ENCODE data around the gene TUBA1A.
"Not testable (repeated sequence)": the region's sequence is repeated elsewhere in the genome, so short reads cannot be mapped to it uniquely, and the experiment has no call there.

The TUBA1A gene

GRCh38 chr12:49188916-49189367 is at the start of gene TUBA1A:
TUBA1A (minus strand) TSS chr12:49189080; CDS start chr12:49188979, 101 bp downstream.
- DNase-seq (ENCODE audit: low read depth), result peak; percentile 84

- DNase-seq (ENCODE audit: low read depth), result no peak
Observed at GRCh38 chr12:49236423-49236822, 47.5 kb upstream of the TUBA1A start.

GRCh38 chr12:49233842-49234526 is 45.1 kb upstream of the TUBA1A start:
- DNase-seq (ENCODE audit: low read depth), result no peak

GRCh38 chr12:49232940-49233841 is 44.3 kb upstream of the TUBA1A start:
- DNase-seq (ENCODE audit: low read depth), result no peak

GRCh38 chr12:49231878-49232655 is 43.2 kb upstream of the TUBA1A start:
- DNase-seq (ENCODE audit: low read depth), result no peak

GRCh38 chr12:49230805-49231194 is 41.9 kb upstream of the TUBA1A start:
- no peak for DNase-seq (ENCODE audit: low read depth)

GRCh38 chr12:49230176-49230804 is 41.4 kb upstream of the TUBA1A start:
- no peak for DNase-seq (ENCODE audit: low read depth)

GRCh38 chr12:49228653-49229052 is 39.8 kb upstream of the TUBA1A start:
- no peak for DNase-seq (ENCODE audit: low read depth)

GRCh38 chr12:49227713-49228112 is 38.8 kb upstream of the TUBA1A start:
- DNase-seq (ENCODE audit: low read depth), result no peak

- no peak for DNase-seq (ENCODE audit: low read depth)
Observed at GRCh38 chr12:49225576-49226166, 36.8 kb upstream of the TUBA1A start.

- no peak for DNase-seq (ENCODE audit: low read depth)
Observed at GRCh38 chr12:49223590-49224369, 34.9 kb upstream of the TUBA1A start.

GRCh38 chr12:49223122-49223521 is 34.2 kb upstream of the TUBA1A start:
- no peak for DNase-seq (ENCODE audit: low read depth)

GRCh38 chr12:49220972-49221371 is 32.1 kb upstream of the TUBA1A start:
- DNase-seq (ENCODE audit: low read depth), result no peak

GRCh38 chr12:49219417-49220026 is 30.6 kb upstream of the TUBA1A start:
- DNase-seq (ENCODE audit: low read depth), result no peak

GRCh38 chr12:49212572-49212971 is 23.7 kb upstream of the TUBA1A start:
- DNase-seq (ENCODE audit: low read depth), result no peak

GRCh38 chr12:49210703-49211102 is 21.8 kb upstream of the TUBA1A start:
- not testable (repeated sequence) for DNase-seq (ENCODE audit: low read depth)

- DNase-seq (ENCODE audit: low read depth), result no peak
Observed at GRCh38 chr12:49208676-49209075, 19.8 kb upstream of the TUBA1A start.

- DNase-seq (ENCODE audit: low read depth), result no peak
Observed at GRCh38 chr12:49208146-49208545, 19.3 kb upstream of the TUBA1A start.

- DNase-seq (ENCODE audit: low read depth), result no peak
Observed at GRCh38 chr12:49206389-49206788, 17.5 kb upstream of the TUBA1A start.

- no peak for DNase-seq (ENCODE audit: low read depth)
Observed at GRCh38 chr12:49201595-49202295, 12.9 kb upstream of the TUBA1A start.
